ENCODE measurements around the gene EVA1A. TPM values are rescaled to one million over a fixed set of nuclear protein-coding genes. Genes with fewer than 3 reads are reported as not detected.
"Not testable (repeated sequence)": the region's sequence is repeated elsewhere in the genome, so short reads cannot be mapped to it uniquely, and the experiment has no call there.

Gene EVA1A
- total and polyA plus RNA-seq, 8 donors = 1.3 to 4.7 (median 2.4) TPM; not detected in 3

GRCh38 chr2:75493230-75493629 lies 67.5 kb downstream of the EVA1A start:
- intact Hi-C loops (cut with DNase I; ENCODE audit: low total_unique reads) = no loop called here
- TF ChIP-seq EP300 (IDR thresholded peaks at IDR 0.05) (no peak), CTCF (IDR thresholded peaks at IDR 0.05) (no peak)
- no peak for DNase-seq
- H3K27me3 ChIP-seq = no peaks in the 10 kb centered on the region
- H3K36me3 ChIP-seq = no peaks in the 10 kb centered on the region
- H3K4me3 ChIP-seq = no peak overlapping the region
- H3K4me1 ChIP-seq = no peaks in the 10 kb centered on the region
- WGBS, 5 donors = 88 to 90% (median 88%) methylated on average over 25 of the region's 25 CpGs
- no peak overlapping the region for H3K27ac ChIP-seq
- no peaks in the 10 kb centered on the region for H3K9me3 ChIP-seq

GRCh38 chr2:75491129-75491753 lies 69.5 kb downstream of the EVA1A start:
- intact Hi-C loops (cut with DNase I; ENCODE audit: low total_unique reads) = no loop called here
- H3K36me3 ChIP-seq = no peaks in the 10 kb centered on the region
- no peaks in the 10 kb centered on the region for H3K9me3 ChIP-seq
- 70 to 85% (median 76%) methylated on average over 4 of the region's 4 CpGs for WGBS, 5 donors
- no peak overlapping the region for H3K4me3 ChIP-seq
- TF ChIP-seq POLR2AphosphoS5 (IDR thresholded peaks at IDR 0.05) = no peak
- TF ChIP-seq EP300 (IDR thresholded peaks at IDR 0.05) = no peak
- TF ChIP-seq CTCF (IDR thresholded peaks at IDR 0.05) = no peak
- no peak for TF ChIP-seq POLR2A (IDR thresholded peaks at IDR 0.05)
- H3K27ac ChIP-seq = no peak overlapping the region
- H3K4me1 ChIP-seq = no peaks in the 10 kb centered on the region
- DNase-seq = no peak
- H3K27me3 ChIP-seq = no peaks in the 10 kb centered on the region

- TF ChIP-seq POLR2AphosphoS5 (IDR thresholded peaks at IDR 0.05) (no peak), CTCF (IDR thresholded peaks at IDR 0.05) (no peak), EP300 (IDR thresholded peaks at IDR 0.05) (no peak), POLR2A (IDR thresholded peaks at IDR 0.05) (no peak)
- WGBS, 5 donors = 70 to 81% (median 74%) methylated on average over 2 of the region's 2 CpGs
- DNase-seq = no peak
- Histone ChIP-seq H3K9me3 (no peaks in the 10 kb centered on the region), H3K4me3 (no peak overlapping the region), H3K27ac (no peak overlapping the region), H3K4me1 (no peaks in the 10 kb centered on the region), H3K27me3 (no peaks in the 10 kb centered on the region), H3K36me3 (no peaks in the 10 kb centered on the region)
- intact Hi-C loops (cut with DNase I; ENCODE audit: low total_unique reads) = no loop called here
Observed at GRCh38 chr2:75489721-75490120, 71.0 kb downstream of the EVA1A start.

GRCh38 chr2:75488157-75488556 lies 72.6 kb downstream of the EVA1A start:
- Histone ChIP-seq H3K4me3 (no peak overlapping the region), H3K27ac (no peak overlapping the region), H3K27me3 (no peaks in the 10 kb centered on the region), H3K36me3 (no peaks in the 10 kb centered on the region), H3K9me3 (no peaks in the 10 kb centered on the region), H3K4me1 (no peaks in the 10 kb centered on the region)
- no peak for TF ChIP-seq POLR2A (IDR thresholded peaks at IDR 0.05)
- no peak for TF ChIP-seq POLR2AphosphoS5 (IDR thresholded peaks at IDR 0.05)
- no peak for TF ChIP-seq EP300 (IDR thresholded peaks at IDR 0.05)
- no peak for TF ChIP-seq CTCF (IDR thresholded peaks at IDR 0.05)
- intact Hi-C loops (cut with DNase I; ENCODE audit: low total_unique reads) = no loop called here
- WGBS, 5 donors = 79 to 89% (median 87%) methylated on average over 1 of the region's 1 CpG
- DNase-seq = no peak

GRCh38 chr2:75486735-75487134 lies 74.0 kb downstream of the EVA1A start:
- H3K4me3 ChIP-seq; intact Hi-C loops (cut with DNase I; ENCODE audit: low total_unique reads); H3K27ac ChIP-seq; H3K4me1 ChIP-seq; H3K36me3 ChIP-seq; DNase-seq; H3K27me3 ChIP-seq; H3K9me3 ChIP-seq: not testable (repeated sequence)
- 93 to 98% (median 94%) methylated on average over 2 of the region's 2 CpGs for WGBS, 5 donors

Data from stomach (tissue), 9 donors.